ENCODE data around the gene ITGBL1. TPM values are rescaled to one million over a fixed set of nuclear protein-coding genes. Genes with fewer than 3 reads are reported as not detected.

ITGBL1 gene
- total and polyA plus RNA-seq, 2 of the 8 experiments (the other 6 are each of a cell fraction or from before 2014, with no cell fraction given), result not detected

DNA sequence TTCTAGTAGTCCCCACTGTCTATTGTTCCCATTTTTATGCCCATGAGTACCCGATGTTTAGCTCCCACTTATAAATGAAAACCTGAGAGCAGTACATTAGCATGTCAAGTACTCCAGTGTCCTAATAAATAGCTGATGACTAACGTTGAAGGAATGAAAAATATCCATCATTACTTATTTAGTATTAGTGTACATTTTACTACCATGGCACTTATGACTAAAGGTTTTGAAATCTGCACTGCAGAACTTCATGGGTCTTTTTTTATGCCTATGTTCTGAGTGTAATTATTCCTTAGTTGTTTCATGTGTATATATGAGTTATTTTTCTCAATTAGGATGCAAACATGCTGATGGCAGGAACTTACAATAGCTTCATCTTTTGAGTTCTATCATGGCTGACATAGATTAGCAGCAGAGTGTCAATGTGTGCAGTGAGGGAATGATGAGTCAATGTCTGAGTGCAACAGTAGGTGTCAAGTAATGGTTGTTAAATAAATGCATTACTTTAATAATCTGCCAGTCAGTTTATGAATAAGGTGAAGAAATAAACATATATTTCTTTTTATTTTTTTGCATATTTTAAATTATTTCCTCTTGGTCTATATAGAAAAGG is 188.4 kb downstream of the ITGBL1 start (continued):
- TF ChIP-seq, protein P1, sequence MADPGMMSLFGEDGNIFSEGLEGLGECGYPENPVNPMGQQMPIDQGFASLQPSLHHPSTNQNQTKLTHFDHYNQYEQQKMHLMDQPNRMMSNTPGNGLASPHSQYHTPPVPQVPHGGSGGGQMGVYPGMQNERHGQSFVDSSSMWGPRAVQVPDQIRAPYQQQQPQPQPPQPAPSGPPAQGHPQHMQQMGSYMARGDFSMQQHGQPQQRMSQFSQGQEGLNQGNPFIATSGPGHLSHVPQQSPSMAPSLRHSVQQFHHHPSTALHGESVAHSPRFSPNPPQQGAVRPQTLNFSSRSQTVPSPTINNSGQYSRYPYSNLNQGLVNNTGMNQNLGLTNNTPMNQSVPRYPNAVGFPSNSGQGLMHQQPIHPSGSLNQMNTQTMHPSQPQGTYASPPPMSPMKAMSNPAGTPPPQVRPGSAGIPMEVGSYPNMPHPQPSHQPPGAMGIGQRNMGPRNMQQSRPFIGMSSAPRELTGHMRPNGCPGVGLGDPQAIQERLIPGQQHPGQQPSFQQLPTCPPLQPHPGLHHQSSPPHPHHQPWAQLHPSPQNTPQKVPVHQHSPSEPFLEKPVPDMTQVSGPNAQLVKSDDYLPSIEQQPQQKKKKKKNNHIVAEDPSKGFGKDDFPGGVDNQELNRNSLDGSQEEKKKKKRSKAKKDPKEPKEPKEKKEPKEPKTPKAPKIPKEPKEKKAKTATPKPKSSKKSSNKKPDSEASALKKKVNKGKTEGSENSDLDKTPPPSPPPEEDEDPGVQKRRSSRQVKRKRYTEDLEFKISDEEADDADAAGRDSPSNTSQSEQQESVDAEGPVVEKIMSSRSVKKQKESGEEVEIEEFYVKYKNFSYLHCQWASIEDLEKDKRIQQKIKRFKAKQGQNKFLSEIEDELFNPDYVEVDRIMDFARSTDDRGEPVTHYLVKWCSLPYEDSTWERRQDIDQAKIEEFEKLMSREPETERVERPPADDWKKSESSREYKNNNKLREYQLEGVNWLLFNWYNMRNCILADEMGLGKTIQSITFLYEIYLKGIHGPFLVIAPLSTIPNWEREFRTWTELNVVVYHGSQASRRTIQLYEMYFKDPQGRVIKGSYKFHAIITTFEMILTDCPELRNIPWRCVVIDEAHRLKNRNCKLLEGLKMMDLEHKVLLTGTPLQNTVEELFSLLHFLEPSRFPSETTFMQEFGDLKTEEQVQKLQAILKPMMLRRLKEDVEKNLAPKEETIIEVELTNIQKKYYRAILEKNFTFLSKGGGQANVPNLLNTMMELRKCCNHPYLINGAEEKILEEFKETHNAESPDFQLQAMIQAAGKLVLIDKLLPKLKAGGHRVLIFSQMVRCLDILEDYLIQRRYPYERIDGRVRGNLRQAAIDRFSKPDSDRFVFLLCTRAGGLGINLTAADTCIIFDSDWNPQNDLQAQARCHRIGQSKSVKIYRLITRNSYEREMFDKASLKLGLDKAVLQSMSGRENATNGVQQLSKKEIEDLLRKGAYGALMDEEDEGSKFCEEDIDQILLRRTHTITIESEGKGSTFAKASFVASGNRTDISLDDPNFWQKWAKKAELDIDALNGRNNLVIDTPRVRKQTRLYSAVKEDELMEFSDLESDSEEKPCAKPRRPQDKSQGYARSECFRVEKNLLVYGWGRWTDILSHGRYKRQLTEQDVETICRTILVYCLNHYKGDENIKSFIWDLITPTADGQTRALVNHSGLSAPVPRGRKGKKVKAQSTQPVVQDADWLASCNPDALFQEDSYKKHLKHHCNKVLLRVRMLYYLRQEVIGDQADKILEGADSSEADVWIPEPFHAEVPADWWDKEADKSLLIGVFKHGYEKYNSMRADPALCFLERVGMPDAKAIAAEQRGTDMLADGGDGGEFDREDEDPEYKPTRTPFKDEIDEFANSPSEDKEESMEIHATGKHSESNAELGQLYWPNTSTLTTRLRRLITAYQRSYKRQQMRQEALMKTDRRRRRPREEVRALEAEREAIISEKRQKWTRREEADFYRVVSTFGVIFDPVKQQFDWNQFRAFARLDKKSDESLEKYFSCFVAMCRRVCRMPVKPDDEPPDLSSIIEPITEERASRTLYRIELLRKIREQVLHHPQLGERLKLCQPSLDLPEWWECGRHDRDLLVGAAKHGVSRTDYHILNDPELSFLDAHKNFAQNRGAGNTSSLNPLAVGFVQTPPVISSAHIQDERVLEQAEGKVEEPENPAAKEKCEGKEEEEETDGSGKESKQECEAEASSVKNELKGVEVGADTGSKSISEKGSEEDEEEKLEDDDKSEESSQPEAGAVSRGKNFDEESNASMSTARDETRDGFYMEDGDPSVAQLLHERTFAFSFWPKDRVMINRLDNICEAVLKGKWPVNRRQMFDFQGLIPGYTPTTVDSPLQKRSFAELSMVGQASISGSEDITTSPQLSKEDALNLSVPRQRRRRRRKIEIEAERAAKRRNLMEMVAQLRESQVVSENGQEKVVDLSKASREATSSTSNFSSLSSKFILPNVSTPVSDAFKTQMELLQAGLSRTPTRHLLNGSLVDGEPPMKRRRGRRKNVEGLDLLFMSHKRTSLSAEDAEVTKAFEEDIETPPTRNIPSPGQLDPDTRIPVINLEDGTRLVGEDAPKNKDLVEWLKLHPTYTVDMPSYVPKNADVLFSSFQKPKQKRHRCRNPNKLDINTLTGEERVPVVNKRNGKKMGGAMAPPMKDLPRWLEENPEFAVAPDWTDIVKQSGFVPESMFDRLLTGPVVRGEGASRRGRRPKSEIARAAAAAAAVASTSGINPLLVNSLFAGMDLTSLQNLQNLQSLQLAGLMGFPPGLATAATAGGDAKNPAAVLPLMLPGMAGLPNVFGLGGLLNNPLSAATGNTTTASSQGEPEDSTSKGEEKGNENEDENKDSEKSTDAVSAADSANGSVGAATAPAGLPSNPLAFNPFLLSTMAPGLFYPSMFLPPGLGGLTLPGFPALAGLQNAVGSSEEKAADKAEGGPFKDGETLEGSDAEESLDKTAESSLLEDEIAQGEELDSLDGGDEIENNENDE (IDR thresholded peaks at IDR 0.05; ENCODE audit: insufficient replicate concordance, low read length), result no peak
- no peak for TF ChIP-seq EP300 (IDR thresholded peaks at IDR 0.05; ENCODE audit: borderline replicate concordance in 1 of 2, low read depth in 2 of 2, low read length in 2 of 2)
- TF ChIP-seq PHF8 (conservative IDR thresholded peaks at IDR 0.05; ENCODE audit: low read depth, low read length), result no peak
- no peak for TF ChIP-seq HDAC2 (IDR thresholded peaks at IDR 0.05; ENCODE audit: borderline replicate concordance in 1 of 2, low read depth in 2 of 2, low read length in 2 of 2)
- no peak for TF ChIP-seq CEBPB (IDR thresholded peaks at IDR 0.05; ENCODE audit: low read depth, low read length)
- TF ChIP-seq, protein P2, sequence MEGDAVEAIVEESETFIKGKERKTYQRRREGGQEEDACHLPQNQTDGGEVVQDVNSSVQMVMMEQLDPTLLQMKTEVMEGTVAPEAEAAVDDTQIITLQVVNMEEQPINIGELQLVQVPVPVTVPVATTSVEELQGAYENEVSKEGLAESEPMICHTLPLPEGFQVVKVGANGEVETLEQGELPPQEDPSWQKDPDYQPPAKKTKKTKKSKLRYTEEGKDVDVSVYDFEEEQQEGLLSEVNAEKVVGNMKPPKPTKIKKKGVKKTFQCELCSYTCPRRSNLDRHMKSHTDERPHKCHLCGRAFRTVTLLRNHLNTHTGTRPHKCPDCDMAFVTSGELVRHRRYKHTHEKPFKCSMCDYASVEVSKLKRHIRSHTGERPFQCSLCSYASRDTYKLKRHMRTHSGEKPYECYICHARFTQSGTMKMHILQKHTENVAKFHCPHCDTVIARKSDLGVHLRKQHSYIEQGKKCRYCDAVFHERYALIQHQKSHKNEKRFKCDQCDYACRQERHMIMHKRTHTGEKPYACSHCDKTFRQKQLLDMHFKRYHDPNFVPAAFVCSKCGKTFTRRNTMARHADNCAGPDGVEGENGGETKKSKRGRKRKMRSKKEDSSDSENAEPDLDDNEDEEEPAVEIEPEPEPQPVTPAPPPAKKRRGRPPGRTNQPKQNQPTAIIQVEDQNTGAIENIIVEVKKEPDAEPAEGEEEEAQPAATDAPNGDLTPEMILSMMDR (IDR thresholded peaks at IDR 0.05; ENCODE audit: control extremely low read depth in 1 of 3, insufficient read depth in 1 of 3, low read depth in 1 of 3, low read length in 3 of 3), result no peak
